ENCODE data around the gene LRRC8C.

DNA sequence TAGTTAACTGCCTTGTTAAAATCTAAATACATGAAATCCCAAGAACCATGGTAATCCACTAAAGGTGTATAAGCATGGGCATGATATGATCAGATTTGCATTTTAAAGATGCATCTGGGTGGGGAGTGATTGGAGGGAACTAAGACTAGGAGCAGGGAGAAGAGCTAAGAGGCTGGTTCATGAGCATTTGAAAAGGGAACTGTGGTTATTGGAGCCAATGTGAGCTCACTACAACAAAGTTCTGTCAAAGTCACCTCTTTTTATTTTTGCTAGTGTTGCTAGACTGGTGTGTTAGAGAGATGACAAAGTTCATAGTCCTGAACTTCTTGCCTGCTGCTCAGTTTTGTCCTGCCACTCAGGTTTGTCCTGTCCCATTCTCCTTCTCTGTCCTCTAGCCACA, 120.8 kb downstream of the LRRC8C start:
- TF ChIP-seq CTCF (IDR thresholded peaks at IDR 0.05) (no peak), POLR2A (IDR thresholded peaks at IDR 0.05) (no peak)
